Caco-2 (cell line): Measurements from ENCODE around the gene IQSEC3. TPM values are rescaled to one million over a fixed set of nuclear protein-coding genes. Genes with fewer than 3 reads are reported as not detected.

Experiments used
- BruUV-seq: library from RNA; stranded (reverse); fragments of 400-500 nt; replicated peaks from 2 replicates; lab custom pipeline; 2021; lab: Mats Ljungman, UMichigan
- CTCF ChIA-PET: fragments of 300-600 bp; sonication (Branson Sonifier 250); formaldehyde crosslinking; loops from one replicate; lab custom pipeline; 2022; ENCODE audit warnings: antibody characterized with exemption; lab: Charles Lee
- POLR2A ChIA-PET: fragments of 300-600 bp; sonication (Branson Sonifier 250); formaldehyde crosslinking; loops from one replicate; lab custom pipeline; 2022; ENCODE audit warnings: antibody characterized with exemption; lab: Charles Lee
- DNase-seq, 2 experiments: peaks; one replicate each; pipeline versions ENCODE4 v3.0.0 to v3.0.0-alpha.2; 2020 to 2022
- H3K27me3 ChIP-seq: replicated peaks from 2 replicates; pipeline ENCODE4 v1.6.0; 2011; ENCODE audit warnings: low read length; ENCODE audit not compliant: control insufficient read depth, insufficient read depth
- H3K36me3 ChIP-seq: 2 replicates; pipeline ENCODE4 v1.5.1; 2011; ENCODE audit warnings: low read length; ENCODE audit not compliant: control insufficient read depth, insufficient read depth
- H3K4me1 ChIP-seq: fragments of 250-450 bp; sonication (Bioruptor Pico); 2 replicates; pipeline ENCODE4 v1.5.1; 2020; ENCODE audit warnings: mild to moderate bottlenecking
- H3K4me3 ChIP-seq: 2 replicates; pipeline ENCODE4 v1.5.1; 2011; ENCODE audit warnings: low read depth, mild to moderate bottlenecking, control low read depth, low read length
- H3K9me3 ChIP-seq: fragments of 250-450 bp; sonication (Bioruptor Pico); 2 replicates; pipeline ENCODE4 v1.5.1; 2020; ENCODE audit warnings: mild to moderate bottlenecking, moderate library complexity
- H3K27ac Mint-ChIP-seq: one replicate; pipeline ENCODE4 v1.8.0; 2022; ENCODE audit warnings: mixed read lengths; ENCODE audit not compliant: unreplicated experiment
- H3K27me3 Mint-ChIP-seq: one replicate; pipeline ENCODE4 v1.8.0; 2022; ENCODE audit warnings: mixed read lengths; ENCODE audit not compliant: insufficient read depth, unreplicated experiment
- H3K36me3 Mint-ChIP-seq: one replicate; pipeline ENCODE4 v1.8.0; 2022; ENCODE audit warnings: mild to moderate bottlenecking, mixed read lengths; ENCODE audit not compliant: insufficient read depth, unreplicated experiment
- H3K4me1 Mint-ChIP-seq: one replicate; pipeline ENCODE4 v1.8.0; 2022; ENCODE audit warnings: low read depth, mixed read lengths; ENCODE audit not compliant: unreplicated experiment
- H3K4me3 Mint-ChIP-seq: one replicate; pipeline ENCODE4 v1.8.0; 2022; ENCODE audit warnings: mild to moderate bottlenecking, moderate library complexity, mixed read lengths; ENCODE audit not compliant: unreplicated experiment
- H3K9me3 Mint-ChIP-seq: one replicate; pipeline ENCODE4 v1.8.0; 2022; ENCODE audit warnings: mixed read lengths; ENCODE audit not compliant: unreplicated experiment
- intact Hi-C: fragments of 100-400 bp; cut with micrococcal nuclease; formaldehyde crosslinking; loops from one replicate; pipeline ENCODE4 v1.10.0; 2022; ENCODE audit not compliant: unreplicated experiment
- total RNA-seq: library from RNA; stranded (reverse); gene quantifications from 2 replicates; pipeline ENCODE4 v1.2.3, GENCODE V29; 2022
- TF ChIP-seq, protein P1 (sequence below), 2 experiments: fragments of 200-600 bp in 1 of 2; IDR thresholded peaks; 1 replicate in 1 of 2; 2 replicates in 1 of 2; pipeline versions ENCODE4 v1.5.1 to v1.8.0; 2011 to 2022; ENCODE audit warnings: antibody characterized with exemption in 1 of 2, control low read depth in 1 of 2, inconsistent platforms in 1 of 2, low read depth in 1 of 2, low read length in 1 of 2, mild to moderate bottlenecking in 1 of 2, moderate library complexity in 1 of 2; ENCODE audit not compliant: insufficient read depth in 1 of 2, severe bottlenecking in 1 of 2, unreplicated experiment in 1 of 2

IQSEC3 gene
- total RNA-seq, 1 experiment from 2014 or later = 0.59 TPM

DNA sequence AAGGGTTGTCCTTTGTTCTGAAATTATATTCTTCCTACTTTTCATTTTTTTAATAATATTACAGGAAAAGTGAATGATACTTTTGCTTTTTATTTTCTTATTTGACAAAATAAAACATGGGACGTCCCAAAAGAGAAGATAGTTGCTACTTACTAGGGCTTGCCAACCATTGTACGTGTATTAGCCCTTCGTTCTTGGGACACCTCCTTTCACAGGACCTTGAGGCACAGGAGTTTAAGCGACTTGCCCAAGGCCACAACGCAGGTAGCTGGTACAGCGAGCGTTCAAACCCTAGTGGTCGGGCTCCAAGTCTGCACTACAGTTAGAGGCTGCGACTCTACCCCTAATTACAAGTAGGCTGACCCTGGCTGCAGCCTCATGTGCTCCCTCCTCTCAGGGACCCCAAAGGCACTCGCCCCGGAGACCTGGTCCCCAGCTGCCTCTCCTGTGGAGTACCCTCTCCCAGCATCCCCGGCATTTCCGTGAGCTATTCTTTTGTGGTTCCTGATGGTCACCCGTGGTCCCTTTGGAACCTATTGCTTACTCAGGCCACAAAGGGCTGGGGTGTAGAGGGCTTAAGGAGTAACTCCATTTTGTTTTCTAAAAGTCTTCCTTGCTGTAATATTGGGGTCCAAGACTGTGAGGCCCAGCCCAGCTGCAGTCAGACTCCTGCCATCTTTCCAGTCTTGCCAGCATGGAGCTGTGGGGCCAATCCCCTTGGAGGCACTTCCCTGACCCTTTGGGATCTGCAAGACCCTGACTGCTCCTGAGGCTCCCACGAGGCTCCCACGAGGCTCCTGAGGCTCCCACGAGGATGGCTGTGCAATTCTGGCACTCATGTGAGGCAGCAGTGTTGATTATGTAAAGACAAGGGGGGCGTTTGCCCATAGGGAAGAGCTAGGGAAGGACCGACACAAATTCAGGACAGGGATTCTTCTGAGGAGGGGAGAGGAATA is 49.7 kb downstream of the IQSEC3 start:
- Mint-ChIP-seq H3K36me3 (no peaks in the 10 kb centered on the region), H3K9me3 (no peaks in the 10 kb centered on the region), H3K4me1 (no peaks in the 10 kb centered on the region), H3K27ac (no peak overlapping the region), H3K4me3 (no peak overlapping the region), H3K27me3 (peaks cover 12% of the 10 kb centered on the region)
- no peaks in the 10 kb centered on the region for H3K27me3 ChIP-seq
- POLR2A ChIA-PET = no interaction called here
- DNase-seq = no peak
- intact Hi-C loops = no loop called here
- peaks cover 4% of the 10 kb centered on the region; the same call in 1 of the 2 replicates for H3K4me1 ChIP-seq
- no peaks in the 10 kb centered on the region for H3K36me3 ChIP-seq
- no peaks in the 10 kb centered on the region for H3K9me3 ChIP-seq
- CTCF ChIA-PET = no interaction called here
- TF ChIP-seq, protein P1, sequence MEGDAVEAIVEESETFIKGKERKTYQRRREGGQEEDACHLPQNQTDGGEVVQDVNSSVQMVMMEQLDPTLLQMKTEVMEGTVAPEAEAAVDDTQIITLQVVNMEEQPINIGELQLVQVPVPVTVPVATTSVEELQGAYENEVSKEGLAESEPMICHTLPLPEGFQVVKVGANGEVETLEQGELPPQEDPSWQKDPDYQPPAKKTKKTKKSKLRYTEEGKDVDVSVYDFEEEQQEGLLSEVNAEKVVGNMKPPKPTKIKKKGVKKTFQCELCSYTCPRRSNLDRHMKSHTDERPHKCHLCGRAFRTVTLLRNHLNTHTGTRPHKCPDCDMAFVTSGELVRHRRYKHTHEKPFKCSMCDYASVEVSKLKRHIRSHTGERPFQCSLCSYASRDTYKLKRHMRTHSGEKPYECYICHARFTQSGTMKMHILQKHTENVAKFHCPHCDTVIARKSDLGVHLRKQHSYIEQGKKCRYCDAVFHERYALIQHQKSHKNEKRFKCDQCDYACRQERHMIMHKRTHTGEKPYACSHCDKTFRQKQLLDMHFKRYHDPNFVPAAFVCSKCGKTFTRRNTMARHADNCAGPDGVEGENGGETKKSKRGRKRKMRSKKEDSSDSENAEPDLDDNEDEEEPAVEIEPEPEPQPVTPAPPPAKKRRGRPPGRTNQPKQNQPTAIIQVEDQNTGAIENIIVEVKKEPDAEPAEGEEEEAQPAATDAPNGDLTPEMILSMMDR (IDR thresholded peaks at IDR 0.05; ENCODE audit: insufficient read depth in 1 of 2, low read depth in 1 of 2, low read length in 1 of 2, severe bottlenecking in 1 of 2, unreplicated experiment in 1 of 2) = no peak
- no peak overlapping the region for H3K4me3 ChIP-seq
- no TSS peak for BruUV-seq

DNA sequence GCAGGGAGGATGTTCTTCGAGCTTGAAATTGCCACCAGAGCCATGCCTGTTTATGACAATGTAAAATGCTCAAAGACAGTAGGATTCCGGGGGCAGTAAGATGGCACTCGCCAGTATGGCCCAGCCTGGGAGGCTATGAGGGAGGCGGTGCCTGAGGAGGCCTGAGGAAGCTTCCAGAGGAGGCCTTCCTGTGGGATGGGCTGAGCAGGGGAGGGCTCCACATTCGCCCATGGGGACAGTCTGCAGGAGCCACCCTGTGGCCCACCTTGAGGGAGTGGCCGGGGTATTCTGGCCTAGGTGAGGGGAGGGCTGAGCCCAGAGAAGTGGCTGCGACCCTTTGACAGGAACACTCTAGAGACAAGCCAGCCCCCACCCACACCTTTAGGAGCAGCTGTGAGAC is 50.7 kb downstream of the IQSEC3 start:
- H3K36me3 Mint-ChIP-seq = no peaks in the 10 kb centered on the region
- TF ChIP-seq, protein P1 (IDR thresholded peaks at IDR 0.05; ENCODE audit: insufficient read depth in 1 of 2, low read depth in 1 of 2, low read length in 1 of 2, severe bottlenecking in 1 of 2, unreplicated experiment in 1 of 2) = no peak
- H3K27me3 Mint-ChIP-seq = peaks cover 13% of the 10 kb centered on the region
- no peaks in the 10 kb centered on the region for H3K9me3 Mint-ChIP-seq
- DNase-seq = no peak
- no TSS peak for BruUV-seq
- no peaks in the 10 kb centered on the region; the same call in 1 of the 2 replicates for H3K4me1 ChIP-seq
- POLR2A ChIA-PET = no interaction called here
- no peaks in the 10 kb centered on the region for H3K36me3 ChIP-seq
- H3K27ac Mint-ChIP-seq = no peak overlapping the region
- no peaks in the 10 kb centered on the region for H3K9me3 ChIP-seq
- no peaks in the 10 kb centered on the region for H3K27me3 ChIP-seq
- no peak overlapping the region for H3K4me3 ChIP-seq
- intact Hi-C loops = no loop called here
- H3K4me3 Mint-ChIP-seq = no peak overlapping the region
- H3K4me1 Mint-ChIP-seq = no peaks in the 10 kb centered on the region
- CTCF ChIA-PET = interaction anchor here (0.9 kb wide), 1 partner anchor 9 kb away, joined by 4 read pairs; no protein-coding TSS in a partner anchor

DNA sequence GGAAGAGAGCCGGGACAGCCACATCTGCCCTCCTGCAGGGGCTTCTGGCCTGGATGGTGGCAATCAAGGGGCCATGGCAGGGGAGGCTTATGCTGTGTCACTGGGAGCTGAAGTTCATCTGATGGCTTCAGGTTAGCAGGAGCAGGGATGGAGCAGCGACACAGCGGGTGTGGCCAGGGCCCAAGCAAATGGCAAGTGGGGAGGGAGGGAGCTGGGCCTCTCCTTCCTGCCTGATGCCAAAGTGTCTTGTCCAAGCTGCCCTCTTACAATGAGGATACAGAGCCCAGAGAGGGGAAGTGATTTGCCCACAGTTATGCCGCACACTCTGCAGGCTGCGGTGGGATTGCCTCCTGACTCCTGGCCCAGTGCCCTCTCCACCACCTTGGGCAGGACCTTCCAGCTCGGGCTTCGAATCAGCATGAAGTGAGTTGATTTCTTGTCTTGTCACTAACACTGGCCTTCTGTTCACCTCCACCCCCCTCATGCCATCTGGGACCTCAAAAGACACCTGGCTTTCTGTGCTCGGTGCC is 51.3 kb downstream of the IQSEC3 start:
- ChIA-PET CTCF (interaction anchor here (0.5 to 0.9 kb wide), 2 partner anchors 9 to 59 kb away, joined by 3 to 4 read pairs; no protein-coding TSS in a partner anchor), POLR2A (no interaction called here)
- no peak for DNase-seq
- Mint-ChIP-seq H3K27me3 (peaks cover 16% of the 10 kb centered on the region), H3K27ac (no peak overlapping the region), H3K4me1 (no peaks in the 10 kb centered on the region), H3K36me3 (no peaks in the 10 kb centered on the region), H3K4me3 (no peak overlapping the region), H3K9me3 (no peaks in the 10 kb centered on the region)
- TF ChIP-seq, protein P1 (IDR thresholded peaks at IDR 0.05; ENCODE audit: insufficient read depth in 1 of 2, low read depth in 1 of 2, low read length in 1 of 2, severe bottlenecking in 1 of 2, unreplicated experiment in 1 of 2) = no peak
- Histone ChIP-seq H3K36me3 (no peaks in the 10 kb centered on the region), H3K4me3 (no peak overlapping the region), H3K27me3 (no peaks in the 10 kb centered on the region), H3K9me3 (no peaks in the 10 kb centered on the region), H3K4me1 (no peaks in the 10 kb centered on the region)
- intact Hi-C loops = no loop called here
- BruUV-seq = no TSS peak
